Hematopoietic multipotent progenitor cell treated with erythropoietin and hydrocortisone succinate and interleukin-3 and kit ligand, for 15 days (in vitro differentiated cells): Measurements from ENCODE around the gene SENP5.
"Not testable (repeated sequence)": the region's sequence is repeated elsewhere in the genome, so short reads cannot be mapped to it uniquely, and the experiment has no call there.

Experiments
- DNase-seq: peaks from one replicate; pipeline ENCODE4 v3.0.0-alpha.2; 2015; ENCODE audit warnings: low spot score

SENP5 gene

GRCh38 chr3:196942915-196943277 is 75.2 kb downstream of the SENP5 start:
- no peak for DNase-seq

GRCh38 chr3:196944037-196944790 is 76.5 kb downstream of the SENP5 start:
- DNase-seq, result not testable (repeated sequence)

- DNase-seq, result no peak
Measured at GRCh38 chr3:196947136-196947859, 79.6 kb downstream of the SENP5 start.

- no peak for DNase-seq
Measured at GRCh38 chr3:196947860-196948441, 80.2 kb downstream of the SENP5 start.

- no peak for DNase-seq
Measured at GRCh38 chr3:196948442-196949284, 80.9 kb downstream of the SENP5 start.

GRCh38 chr3:196949285-196949619 is 81.5 kb downstream of the SENP5 start:
- no peak for DNase-seq

GRCh38 chr3:196949750-196950149 is 82.0 kb downstream of the SENP5 start:
- no peak for DNase-seq

GRCh38 chr3:196951371-196951770 is 83.7 kb downstream of the SENP5 start:
- no peak for DNase-seq

- DNase-seq, result no peak
Measured at GRCh38 chr3:196954832-196955231, 87.1 kb downstream of the SENP5 start.

GRCh38 chr3:196962108-196962929 is 94.6 kb downstream of the SENP5 start:
- no peak for DNase-seq

- no peak for DNase-seq
Measured at GRCh38 chr3:196962930-196963630, 95.4 kb downstream of the SENP5 start.

- no peak for DNase-seq
Measured at GRCh38 chr3:196963631-196963953, 95.9 kb downstream of the SENP5 start.

- no peak for DNase-seq
Measured at GRCh38 chr3:196965112-196965803, 97.5 kb downstream of the SENP5 start.

GRCh38 chr3:196965804-196966173 is 98.1 kb downstream of the SENP5 start:
- DNase-seq, result no peak

- no peak for DNase-seq
Measured at GRCh38 chr3:196966526-196967401, 99.0 kb downstream of the SENP5 start.

GRCh38 chr3:196967412-196968232 is 99.9 kb downstream of the SENP5 start:
- no peak for DNase-seq

- DNase-seq, result peak; percentile 57
Measured at GRCh38 chr3:196968233-196969133, 100.8 kb downstream of the SENP5 start, which contains the start of gene PIGZ. TSS of gene PIGZ (minus strand) at chr3:196968833. CDS start at chr3:196952031, 16,802 bp downstream.
